ENCODE results near the gene ALOX12B.
"Not testable (repeated sequence)": the region's sequence is repeated elsewhere in the genome, so short reads cannot be mapped to it uniquely, and the experiment has no call there.

Gene ALOX12B

DNA sequence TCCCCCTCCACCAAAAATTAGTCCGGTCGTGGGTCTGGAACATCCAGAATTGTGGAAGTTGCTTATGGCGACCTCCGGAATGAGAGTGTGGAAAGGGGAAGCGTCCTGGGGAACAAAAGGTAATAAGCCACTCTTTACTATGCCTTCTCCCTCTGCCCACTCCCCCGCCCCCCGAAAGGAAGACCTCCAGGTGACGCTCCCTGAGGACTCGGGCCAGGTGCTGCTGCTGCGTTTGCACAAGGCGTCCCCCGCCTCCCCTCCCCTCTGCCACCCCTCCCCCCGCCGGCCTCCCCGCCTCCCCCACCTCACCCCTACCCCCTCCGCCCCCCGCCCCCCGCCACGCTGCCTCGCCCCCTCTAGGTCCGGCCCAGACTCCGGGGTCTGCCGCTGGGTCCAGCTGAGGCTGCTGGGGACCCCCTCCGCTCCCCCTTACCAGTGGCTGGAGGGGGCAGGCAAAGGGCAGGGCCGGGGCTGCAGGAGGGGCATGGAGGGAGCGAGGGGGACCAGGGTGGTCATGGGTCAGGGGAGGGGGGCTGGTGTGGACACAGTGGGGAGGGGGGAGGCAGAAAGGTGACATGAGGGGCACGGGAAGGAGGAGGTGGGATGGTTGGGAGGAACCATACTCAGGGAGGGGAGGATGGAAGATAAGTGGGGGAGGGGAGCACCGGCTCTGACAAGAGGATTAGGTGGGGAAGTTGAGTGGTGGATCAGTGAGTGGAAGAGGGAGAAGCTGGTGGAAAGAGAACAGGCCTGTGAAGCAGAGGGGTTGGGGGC is 23.6 kb downstream of the ALOX12B start:
- DNase-seq: no peak

DNA sequence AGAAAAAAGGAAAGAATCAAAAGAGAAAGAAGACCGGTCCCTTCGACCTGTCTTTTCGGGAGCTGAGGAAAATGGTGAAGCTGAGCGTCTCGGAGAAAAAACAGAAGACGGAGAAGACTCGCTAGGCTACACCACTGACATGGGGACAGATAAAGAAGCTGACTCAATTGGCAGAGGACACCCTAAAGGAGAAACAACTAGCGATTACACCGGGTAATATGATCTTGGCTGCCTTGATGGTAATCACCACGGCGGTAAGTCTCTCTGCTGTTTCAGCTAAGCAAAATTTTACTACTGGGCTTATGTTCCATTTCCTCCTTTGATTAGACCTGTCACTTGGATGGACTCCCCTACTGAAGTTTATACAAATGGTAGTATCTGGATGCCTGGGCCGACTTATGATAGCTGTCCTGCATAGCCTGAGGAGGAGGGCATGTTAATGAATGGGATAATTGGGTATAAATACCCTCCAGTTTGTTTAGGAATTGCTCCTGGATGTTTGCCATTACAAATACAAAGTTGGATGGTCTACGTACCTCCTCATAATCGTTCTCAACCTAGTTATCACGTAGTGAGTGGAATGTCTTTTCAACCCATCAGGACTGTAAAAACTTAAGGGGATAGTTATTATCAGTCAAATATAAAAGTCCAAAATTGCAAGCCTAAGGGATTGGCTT is 24.6 kb downstream of the ALOX12B start:
- DNase-seq: no peak

DNA sequence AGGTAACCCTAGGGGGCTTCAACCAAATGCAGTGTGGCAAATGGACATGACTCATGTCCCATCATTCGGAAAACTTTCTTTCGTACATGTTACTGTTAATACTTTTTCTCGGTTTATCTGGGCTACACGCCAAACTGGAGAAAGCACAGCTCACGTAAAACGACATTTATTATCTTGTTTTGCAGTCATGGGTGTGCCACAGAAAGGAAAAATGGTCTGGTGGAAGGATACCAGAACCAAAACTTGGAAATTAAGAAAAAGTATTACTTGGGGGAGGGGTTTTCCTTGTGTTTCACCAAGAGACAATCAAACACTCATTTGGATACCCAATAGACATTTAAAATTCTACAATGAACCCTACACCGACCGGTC is 25.1 kb downstream of the ALOX12B start:
- DNase-seq: no peak

DNA sequence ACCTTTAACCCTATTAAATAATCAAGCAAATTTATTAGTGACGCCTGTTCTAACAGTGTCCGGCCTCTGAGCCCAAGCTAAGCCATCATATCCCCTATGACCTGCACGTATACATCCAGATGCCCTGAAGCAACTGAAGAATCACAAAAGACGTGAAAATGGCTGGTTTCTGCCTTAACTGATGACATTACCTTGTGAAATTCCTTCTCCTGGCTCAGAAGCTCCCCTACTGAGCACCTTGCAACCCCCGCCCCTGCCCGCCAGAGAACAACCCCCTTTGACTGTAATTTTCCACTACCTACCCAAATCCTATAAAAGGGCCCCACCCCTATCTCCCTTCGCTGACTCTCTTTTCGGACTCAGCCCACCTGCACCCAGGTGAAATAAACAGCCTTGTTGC is 25.7 kb downstream of the ALOX12B start:
- DNase-seq: not testable (repeated sequence)

DNA sequence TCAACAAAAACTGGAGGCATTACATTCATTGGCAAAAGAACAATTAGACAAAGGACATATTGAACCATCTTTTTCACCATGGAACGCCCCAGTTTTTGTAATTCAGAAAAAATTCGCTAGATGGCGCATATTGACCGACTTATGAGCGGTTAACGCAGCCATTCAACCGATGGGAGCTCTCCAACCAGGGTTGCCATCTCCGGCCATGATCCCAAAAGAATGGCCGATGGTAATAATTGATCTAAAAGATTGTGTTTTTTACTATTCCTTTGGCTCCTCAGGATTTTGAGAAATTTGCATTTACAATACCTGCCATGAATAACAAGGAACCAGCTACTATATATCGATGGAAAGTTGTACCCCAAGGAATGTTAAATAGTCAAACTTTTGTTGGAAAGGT is 27.2 kb downstream of the ALOX12B start:
- peak; percentile 60 to 84 for DNase-seq

DNA sequence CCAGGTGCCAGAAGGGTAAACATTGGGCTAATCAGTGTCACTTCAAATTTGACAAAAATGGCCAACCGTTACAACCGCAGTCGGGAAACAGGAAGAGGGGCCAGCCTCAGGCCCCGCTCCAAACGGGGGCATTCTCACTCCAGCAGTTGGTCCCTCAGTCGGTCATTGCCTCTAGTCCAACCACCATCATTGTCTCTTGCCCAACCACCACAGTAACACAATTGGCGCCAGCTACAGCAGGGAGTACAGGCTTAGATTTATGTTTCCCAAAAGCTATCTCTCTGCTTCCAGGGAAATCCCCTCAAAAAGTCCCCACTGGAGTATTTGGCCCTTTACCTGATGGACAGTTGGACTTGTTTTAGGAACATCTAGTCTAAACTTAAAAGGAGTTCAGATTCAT is 28.4 kb downstream of the ALOX12B start:
- DNase-seq: no peak

DNA sequence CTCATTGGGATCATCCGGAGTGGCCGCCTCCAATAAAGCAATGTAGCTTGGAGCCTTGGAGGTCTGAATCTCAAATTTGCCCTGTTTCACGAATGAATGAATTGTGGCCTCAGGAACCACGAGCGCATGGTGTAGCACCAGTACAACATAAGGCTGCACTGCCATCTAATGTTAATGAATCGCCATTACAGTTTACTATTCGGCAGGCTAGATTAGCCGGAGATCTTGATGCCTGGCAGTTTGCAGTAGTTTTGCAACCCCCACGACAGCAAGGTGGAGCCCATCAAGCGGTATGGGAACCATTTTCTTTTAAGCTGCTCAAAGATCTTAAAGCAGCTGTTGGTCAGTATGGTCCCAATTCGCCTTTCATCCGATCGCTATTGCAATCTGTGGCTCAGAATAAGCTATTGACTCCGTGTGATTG is 29.8 kb downstream of the ALOX12B start:
- peak; percentile 66 to 82 for DNase-seq

DNA sequence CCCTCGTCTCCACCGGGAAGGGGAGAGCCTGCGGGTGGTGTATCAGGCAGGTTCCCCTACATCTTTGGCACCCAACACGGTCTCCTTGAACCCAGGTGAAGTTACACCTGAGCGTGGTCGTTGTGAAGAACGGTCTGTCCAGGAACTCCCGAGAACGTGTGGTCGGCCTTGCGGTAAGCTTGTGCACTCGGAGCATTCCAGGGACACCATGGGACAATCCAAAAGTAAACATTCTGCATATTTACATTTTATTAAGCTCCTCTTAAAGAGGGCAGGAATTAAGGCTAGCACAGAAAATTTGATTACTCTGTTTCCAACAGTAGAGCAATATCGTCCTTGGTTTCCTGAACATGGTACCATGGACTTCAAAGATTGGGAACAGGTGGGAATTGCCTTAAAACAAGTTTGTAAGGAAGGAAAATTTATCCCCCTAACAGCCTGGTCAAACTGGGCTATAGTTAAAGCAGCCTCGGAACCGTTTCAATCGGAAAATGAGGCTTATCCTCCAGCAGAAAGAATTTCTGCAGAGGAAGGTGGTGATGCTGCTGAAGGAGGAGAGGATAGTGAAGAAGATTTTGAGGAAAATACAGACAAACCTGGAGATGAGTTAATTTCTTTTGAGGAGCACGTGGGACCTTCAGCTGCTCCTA is 30.4 kb downstream of the ALOX12B start:
- DNase-seq: no peak

DNA sequence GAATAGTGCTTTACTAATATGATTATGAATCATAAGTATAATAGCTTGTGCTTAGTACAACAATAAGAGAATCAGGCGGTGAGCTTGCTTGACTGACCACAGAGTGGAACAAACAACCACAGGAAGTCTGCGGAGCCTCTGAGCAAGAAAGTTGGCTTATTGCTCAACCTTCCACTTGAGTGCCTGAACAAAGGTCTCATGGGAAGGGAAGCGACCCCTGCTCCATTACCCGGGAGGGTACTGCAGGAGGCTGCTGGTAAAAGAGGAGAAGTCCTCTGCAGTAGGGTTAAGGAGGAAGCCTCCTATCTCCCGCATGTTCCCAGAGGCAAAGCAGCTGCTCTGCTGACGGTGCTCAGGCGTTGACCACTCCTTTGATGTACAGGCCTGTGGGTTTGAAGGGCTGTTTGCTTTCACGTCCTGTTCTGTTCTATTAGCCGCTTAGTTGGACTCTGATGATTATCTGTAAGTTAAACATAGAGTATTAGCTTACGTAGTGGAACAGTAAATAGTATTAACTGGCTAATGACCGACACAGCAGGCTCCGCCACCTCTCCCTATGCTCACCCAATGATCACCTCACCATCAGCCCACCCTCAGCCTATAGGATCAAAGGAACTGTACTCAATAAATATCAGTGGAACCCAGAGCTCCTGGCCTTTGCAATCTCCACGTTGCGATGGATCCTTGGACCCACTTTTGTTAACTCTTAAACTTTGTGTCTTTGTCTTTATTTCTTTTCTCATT is 31.1 kb downstream of the ALOX12B start:
- peak; percentile 15 to 63 for DNase-seq

DNA sequence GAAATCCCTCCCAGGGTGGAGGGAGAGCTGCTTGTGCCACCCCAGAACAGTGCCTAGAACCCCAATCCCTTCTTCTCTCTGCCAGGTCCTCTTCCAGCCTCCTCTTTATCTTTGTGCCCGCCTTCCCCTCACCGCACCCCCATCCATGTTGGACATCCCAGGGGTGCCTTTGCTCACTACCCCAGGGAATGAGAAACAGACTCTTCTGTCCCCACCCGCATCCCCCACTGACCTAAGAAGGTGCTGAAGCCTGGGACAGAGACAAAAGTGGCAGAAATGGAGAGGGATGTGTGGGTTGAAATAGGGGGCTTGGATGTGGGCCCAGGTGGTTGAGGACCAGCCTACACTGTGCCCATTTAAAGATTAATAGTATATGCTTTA is 31.7 kb downstream of the ALOX12B start:
- DNase-seq: no peak

DNA sequence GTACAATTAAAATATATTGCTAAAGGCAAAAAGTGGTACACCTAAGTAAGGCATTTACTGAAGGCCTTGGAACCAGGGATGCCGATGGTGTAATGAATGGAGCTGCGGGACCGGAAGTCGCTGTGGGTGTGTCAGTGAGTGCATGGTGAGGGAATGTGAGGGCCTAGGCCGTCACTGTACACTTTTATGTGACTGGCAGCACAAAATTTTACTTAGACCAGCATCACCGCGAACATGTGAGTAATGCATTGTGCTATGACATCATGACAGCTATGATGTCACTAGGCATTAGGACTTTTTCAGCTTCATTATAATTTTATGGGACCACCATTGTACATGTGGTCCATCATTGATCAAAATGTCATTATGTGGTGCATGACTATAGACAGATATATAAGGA is 33.9 kb downstream of the ALOX12B start:
- no peak for DNase-seq

DNA sequence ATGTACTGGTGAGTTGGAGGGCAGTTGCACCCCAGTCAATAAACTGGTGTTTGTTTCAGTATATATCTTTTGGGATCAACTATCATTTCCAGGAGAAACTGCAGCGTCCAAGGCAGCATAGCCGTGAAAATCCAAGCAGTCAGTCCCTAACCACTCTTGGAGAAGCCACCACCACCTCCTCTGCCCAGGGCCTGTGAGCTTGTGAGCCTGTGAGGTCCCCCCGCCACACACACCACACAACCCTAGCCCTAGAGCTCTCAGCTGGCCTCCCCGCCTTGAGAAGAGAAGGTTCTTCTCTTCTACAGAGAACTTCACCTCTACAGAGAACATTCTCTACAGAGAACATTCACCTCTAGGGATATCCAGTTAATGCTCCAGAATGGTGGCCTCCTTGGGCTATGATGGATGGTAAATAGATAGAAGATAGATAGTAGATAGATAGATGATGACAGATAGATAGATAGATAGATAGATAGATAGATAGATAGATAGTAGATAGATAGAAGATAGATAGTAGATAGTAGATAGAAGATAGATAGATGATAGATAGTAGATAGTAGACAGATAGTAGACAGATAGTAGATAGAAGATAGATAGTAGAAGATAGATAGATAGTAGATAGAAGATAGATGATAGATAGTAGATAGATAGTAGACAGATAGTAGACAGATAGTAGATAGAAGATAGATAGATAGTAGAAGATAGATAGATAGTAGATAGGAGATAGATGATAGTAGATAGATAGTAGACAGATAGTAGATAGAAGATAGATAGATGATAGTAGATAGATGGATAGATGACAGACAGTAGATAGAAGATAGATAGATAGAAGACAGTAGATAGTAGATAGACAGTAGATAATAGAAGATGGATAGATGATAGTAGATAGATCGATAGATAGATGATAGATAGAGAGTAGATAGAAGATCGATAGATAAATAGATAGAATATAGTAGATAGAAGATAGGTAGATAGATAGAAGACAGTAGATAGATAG is 35.0 kb downstream of the ALOX12B start:
- DNase-seq: no peak

DNA sequence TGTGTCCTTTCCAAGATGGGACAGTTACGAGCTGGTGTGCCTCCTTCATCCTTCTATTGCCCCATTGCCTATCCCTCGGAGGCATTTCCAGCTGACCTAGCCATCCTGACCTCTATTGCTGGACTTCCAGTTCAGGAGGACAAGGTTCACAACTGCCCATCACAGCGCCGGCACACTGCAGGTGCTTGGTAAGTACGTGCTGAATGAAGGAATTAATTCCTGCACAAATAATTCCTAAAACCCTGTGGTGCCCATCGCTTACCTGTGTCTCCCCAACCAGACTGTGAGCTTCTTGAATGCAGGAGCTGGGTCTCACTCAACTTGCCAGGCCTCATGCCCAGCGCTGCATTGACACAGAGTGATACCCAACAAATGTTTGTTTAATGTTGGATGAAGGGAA is 35.7 kb downstream of the ALOX12B start:
- DNase-seq: no peak

DNA sequence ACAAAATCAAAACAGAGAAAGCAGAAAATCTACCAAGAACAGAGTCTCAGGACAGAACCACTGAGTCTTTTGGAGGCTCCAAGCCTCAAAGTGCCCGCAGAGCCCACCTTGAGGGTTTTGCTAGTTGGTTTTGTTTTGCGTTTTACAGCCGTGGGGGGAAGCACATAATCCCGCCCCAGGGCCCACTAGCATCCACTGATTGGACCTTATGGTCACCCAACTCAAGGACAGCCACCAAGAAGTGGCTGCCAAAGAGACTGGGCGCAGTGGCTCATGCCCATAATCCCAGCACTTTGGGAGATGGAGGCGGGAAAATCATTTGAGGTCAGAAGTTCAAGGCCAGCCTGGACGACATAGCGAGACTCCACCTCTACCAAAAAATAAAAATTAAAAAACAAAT is 38.8 kb downstream of the ALOX12B start:
- no peak for DNase-seq

DNA sequence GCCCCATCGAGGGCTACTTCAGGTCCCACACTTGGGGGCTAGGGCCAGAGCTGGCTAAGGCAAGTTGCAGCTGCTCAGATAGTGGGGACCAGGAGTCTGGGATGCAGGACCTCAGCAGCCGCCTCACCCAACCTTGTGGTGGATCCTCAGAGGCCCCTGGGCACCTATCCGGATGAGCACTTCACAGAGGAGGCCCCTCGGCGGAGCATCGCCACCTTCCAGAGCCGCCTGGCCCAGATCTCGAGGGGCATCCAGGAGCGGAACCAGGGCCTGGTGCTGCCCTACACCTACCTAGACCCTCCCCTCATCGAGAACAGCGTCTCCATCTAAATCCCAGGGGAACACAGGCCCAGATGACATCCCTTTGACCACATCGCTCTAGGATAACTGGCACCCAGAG is 39.3 kb downstream of the ALOX12B start:
- no peak for DNase-seq

DNA sequence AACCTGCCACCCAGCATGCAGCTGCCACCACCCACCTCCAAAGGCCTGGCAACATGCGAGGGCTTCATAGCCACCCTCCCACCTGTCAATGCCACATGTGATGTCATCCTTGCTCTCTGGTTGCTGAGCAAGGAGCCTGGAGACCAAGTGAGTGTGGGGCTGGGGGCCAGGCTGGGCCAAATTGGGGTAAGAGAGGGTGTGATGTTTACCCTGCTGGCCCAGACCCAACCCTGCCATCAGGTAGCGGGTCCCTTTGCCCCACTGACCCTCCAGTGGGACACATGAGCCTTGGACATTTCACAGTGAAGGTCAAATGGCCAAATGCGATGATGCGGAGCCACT is 39.8 kb downstream of the ALOX12B start:
- DNase-seq: no peak

DNA sequence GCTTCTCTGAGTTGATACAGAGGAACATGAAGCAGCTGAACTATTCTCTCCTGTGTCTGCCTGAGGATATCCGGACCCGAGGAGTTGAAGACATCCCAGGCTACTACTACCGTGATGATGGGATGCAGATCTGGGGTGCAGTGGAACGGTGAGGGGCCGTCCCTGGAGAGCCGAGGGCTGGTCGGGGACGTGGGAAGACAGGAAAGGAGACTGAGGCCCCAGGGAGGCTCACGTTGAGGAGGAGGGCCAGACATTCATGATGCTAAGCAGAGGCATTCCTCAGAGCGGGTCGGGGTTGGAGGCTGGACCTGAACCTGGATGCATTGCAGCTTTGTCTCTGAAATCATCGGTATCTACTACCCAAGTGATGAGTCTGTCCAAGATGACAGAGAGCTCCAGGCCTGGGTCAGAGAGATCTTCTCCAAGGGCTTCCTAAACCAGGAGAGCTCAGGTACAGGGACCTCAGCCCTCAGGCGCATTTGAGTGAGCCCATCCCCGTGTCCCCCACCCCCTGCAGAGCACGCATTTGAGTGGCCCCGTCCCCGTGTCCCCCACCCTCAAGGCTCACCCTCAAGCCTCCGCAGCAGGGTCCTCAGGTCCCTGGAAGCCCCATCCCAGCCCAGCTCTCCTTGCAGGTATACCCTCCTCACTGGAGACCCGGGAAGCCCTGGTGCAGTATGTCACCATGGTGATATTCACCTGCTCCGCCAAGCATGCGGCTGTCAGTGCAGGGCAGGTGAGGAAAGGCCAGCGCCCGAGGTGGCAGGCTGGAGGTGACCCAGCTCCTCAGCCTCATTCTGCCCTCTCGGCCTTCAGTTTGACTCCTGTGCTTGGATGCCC is 40.4 kb downstream of the ALOX12B start:
- DNase-seq: no peak

DNA sequence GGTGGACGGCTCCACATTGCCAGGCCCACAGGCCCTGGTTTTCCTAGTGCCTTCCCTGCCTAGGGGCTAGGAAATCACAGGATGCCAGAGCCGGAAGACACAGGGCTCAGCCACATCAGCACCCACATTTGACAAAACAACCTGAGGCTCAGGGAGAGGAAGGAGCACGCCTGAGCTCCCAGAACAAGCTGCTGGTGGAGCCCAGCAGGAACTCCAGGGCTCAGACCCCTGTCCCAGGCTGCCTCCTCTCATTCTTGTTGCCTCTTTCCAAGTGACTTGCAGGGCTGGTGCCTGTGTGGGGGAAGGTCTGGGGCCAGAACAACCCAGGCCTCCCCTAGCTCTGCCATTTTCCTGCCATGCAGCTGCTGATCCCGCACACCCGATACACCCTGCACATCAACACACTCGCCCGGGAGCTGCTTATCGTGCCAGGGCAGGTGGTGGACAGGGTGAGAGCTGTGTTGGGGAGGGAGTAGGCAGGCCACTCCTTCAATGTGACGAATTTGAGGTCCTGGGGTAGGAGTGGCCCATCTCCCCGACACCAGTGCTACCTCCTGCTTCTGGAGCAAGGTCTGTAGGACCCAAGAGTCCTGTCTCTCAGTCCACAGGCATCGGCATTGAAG is 41.1 kb downstream of the ALOX12B start:
- DNase-seq: no peak

DNA sequence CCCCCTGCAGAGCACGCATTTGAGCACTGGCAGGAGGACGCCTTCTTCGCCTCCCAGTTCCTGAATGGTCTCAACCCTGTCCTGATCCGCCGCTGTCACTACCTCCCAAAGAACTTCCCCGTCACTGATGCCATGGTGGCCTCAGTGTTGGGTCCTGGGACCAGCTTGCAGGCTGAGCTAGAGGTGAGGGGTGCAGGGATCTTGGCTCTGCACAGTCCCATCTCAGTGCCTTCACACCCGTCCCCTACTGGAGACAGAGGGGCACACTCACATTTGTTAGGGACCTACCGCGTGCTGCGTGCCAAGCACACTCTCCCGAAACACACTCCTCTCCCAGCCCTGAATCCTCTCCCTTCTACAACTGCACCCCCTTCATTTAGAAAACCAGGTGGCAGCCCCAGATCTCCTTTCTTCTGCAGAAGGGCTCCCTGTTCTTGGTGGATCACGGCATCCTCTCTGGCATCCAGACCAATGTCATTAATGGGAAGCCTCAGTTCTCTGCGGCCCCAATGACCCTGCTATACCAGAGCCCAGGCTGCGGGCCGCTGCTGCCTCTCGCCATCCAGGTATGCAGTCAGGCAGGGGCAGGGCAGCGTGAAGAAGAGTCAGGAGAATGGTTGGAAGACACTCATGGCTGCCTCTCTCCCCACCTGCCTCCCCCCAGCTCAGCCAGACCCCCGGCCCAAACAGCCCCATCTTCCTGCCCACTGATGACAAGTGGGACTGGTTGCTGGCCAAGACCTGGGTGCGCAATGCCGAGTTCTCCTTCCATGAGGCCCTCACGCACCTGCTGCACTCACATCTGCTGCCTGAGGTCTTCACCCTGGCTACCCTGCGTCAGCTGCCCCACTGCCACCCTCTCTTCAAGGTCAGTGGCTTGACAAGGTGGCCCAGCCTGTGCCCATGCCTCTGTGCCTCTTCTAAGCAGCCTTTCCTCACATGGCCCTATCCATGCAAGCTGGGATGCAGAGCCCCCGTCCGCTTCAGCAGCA is 42.4 kb downstream of the ALOX12B start:
- no peak for DNase-seq

DNA sequence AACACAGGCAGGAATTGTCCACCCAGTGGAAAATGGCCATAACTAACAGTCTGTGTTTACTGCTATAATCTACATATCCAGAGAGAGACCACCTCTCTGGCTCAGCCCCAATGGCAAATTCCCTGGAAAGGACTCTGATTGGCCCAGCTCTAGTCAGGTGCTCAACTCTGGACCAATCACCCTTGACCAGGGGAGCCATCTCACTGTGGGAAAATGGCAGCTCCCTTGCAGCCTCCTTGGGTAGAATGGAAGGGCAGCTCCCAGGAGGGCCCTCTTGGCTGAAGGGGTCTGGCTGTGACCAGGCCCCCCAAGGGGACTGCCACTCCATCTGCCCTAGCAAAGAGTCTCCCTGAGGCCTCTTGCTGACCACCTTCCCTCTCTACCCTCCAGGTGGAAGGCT is 45.5 kb downstream of the ALOX12B start:
- DNase-seq: no peak

Data from CD4-positive, alpha-beta T cell treated with Interleukin-1 beta for 1 hour (primary cell).